Thymus (tissue), 11 donors: ENCODE measurements around the gene ASCC2. TPM values are rescaled to one million over a fixed set of nuclear protein-coding genes. Genes with fewer than 3 reads are reported as not detected.

ENCODE experiments used
- DNase-seq, 9 donors: peaks; one replicate each; pipeline ENCODE4 v3.0.0-alpha.2; 2013; ENCODE audit warnings: low spot score in 9 of 9, low read depth in 6 of 9, missing footprints in 1 of 9
- H3K27ac ChIP-seq, 2 donors: one replicate each; pipeline ENCODE4 v1.5.1; 2013; ENCODE audit warnings: control low read depth in 1 of 2, low read depth in 1 of 2, low read length in 1 of 2, mild to moderate bottlenecking in 1 of 2, moderate library complexity in 1 of 2
- H3K27me3 ChIP-seq, 2 donors: one replicate each; pipeline ENCODE4 v1.5.1; 2013; ENCODE audit warnings: low read length in 1 of 2; ENCODE audit not compliant: control insufficient read depth in 2 of 2, insufficient read depth in 1 of 2
- H3K36me3 ChIP-seq, 2 donors: one replicate each; pipeline ENCODE4 v1.5.1; 2013; ENCODE audit warnings: low read length in 1 of 2, mild to moderate bottlenecking in 1 of 2, moderate library complexity in 1 of 2; ENCODE audit not compliant: control insufficient read depth in 2 of 2, insufficient read depth in 2 of 2
- H3K4me1 ChIP-seq, 2 donors: one replicate each; pipeline ENCODE4 v1.5.1; 2013; ENCODE audit warnings: low read length in 2 of 2; ENCODE audit not compliant: control insufficient read depth in 2 of 2, insufficient read depth in 2 of 2
- H3K4me3 ChIP-seq, 2 donors: one replicate each; pipeline ENCODE4 v1.5.1; 2013; ENCODE audit warnings: low read length in 2 of 2, control low read depth in 1 of 2, mild to moderate bottlenecking in 1 of 2
- H3K9me3 ChIP-seq, 2 donors: one replicate each; pipeline ENCODE4 v1.5.1; 2013; ENCODE audit warnings: low read length in 1 of 2, mild to moderate bottlenecking in 1 of 2; ENCODE audit not compliant: control insufficient read depth in 2 of 2, insufficient read depth in 1 of 2
- WGBS: extraction: QIAGEN DNeasy Blood & Tissue Kit; methylation state at CpG from one replicate; pipeline ENCODE4 v1.1.7; 2013; 5-methylcytosine and 5-hydroxymethylcytosine counted together
- polyA plus RNA-seq: library from polyadenylated mRNA; stranded (reverse); fragments of 200-250 nt; gene quantifications from one replicate; pipeline ENCODE4 v1.2.3, GENCODE V29; 2013
- total RNA-seq: library from RNA; stranded (reverse); fragments of 120-200 nt; gene quantifications from one replicate; pipeline ENCODE4 v1.2.4, GENCODE V29; 2013
- donor health status: healthy.

ASCC2 gene
- total and polyA plus RNA-seq, 2 donors, result 26.4 to 51.8 TPM

- DNase-seq, result no peak
- WGBS, result 83% methylated on average over 8 of the region's 8 CpGs
- Histone ChIP-seq H3K27me3 (no peaks in the 10 kb centered on the region), H3K36me3 (no peaks in the 10 kb centered on the region), H3K9me3 (no peaks in the 10 kb centered on the region), H3K4me3 (no peak overlapping the region), H3K27ac (no peak overlapping the region), H3K4me1 (no peaks in the 10 kb centered on the region)
Measured at GRCh38 chr22:29780748-29781676, 57.1 kb downstream of the ASCC2 start.

- DNase-seq, result no peak
- H3K27ac ChIP-seq, result no peak overlapping the region
- H3K4me3 ChIP-seq, result no peak overlapping the region
- no peaks in the 10 kb centered on the region for H3K27me3 ChIP-seq
- no peaks in the 10 kb centered on the region for H3K9me3 ChIP-seq
- H3K4me1 ChIP-seq, result no peaks in the 10 kb centered on the region
- no peaks in the 10 kb centered on the region for H3K36me3 ChIP-seq
- over 99% methylated on average over 5 of the region's 5 CpGs for WGBS
Measured at GRCh38 chr22:29780220-29780619, 57.9 kb downstream of the ASCC2 start.

DNA sequence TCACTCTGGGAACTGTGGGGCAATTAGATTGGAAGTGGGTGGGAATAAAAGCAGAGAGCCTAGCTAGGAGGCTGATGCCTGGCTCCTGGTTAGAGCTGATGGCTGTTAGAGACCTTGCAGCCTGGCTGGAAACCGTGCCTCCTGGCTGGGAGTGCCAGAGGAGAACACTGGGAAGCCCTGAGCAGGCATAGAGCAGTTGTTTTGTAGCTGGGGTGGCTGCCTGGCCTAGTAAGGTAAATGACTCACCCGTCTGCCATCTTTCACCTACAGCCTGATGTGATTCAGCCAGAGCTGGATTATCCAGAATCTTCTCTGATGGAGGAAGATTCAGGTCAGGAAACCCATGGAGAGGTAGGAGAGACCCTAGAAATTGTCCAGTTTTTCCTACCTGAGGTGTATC is 64.8 kb downstream of the ASCC2 start:
- no peak overlapping the region for H3K27ac ChIP-seq
- H3K4me1 ChIP-seq, result peaks cover 2% of the 10 kb centered on the region in 2 donors
- no peak for DNase-seq
- H3K4me3 ChIP-seq, result no peak overlapping the region
- H3K36me3 ChIP-seq, result peaks cover 19 to 20% of the 10 kb centered on the region in 2 donors
- 96% methylated on average over 2 of the region's 2 CpGs for WGBS
- H3K9me3 ChIP-seq, result no peaks in the 10 kb centered on the region
- no peaks in the 10 kb centered on the region for H3K27me3 ChIP-seq

- no peak for DNase-seq
- Histone ChIP-seq H3K36me3 (peaks cover 19 to 20% of the 10 kb centered on the region in 2 donors), H3K4me1 (peaks cover 7 to 8% of the 10 kb centered on the region in 2 donors), H3K4me3 (no peak overlapping the region), H3K9me3 (no peaks in the 10 kb centered on the region), H3K27me3 (no peaks in the 10 kb centered on the region), H3K27ac (no peak overlapping the region)
- WGBS, result 91% methylated on average over 5 of the region's 5 CpGs
Measured at GRCh38 chr22:29772170-29772641, 65.9 kb downstream of the ASCC2 start.

DNA sequence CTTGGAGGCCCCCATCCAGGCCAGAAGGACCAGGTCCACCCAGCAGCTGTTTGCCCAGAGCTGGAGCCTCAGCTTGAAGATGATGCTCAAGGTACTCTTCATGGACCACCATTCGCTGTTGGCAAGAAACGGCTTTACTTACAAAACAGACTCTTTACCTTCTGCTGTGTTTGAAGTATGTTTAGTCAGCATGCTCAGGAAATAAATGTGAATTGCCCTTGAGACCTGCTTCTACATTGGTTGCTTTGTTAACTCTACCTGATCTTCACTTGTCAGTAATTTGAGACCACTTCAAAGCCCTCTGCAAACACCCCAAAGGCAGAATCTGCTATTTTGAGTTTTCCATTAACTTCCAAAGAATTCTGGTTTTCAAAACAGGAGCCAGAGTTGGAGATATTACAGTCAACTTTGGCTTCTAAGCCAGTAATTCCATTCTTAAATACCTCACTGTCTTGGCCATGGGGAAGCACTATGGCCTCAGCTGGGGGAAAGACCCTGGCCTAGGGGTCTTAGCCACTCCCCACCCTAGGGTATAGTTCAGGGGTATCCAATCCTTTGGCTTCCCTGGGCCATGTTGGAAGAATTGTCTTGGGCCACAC is 68.3 kb downstream of the ASCC2 start:
- no peak for DNase-seq
- peaks cover 11 to 16% of the 10 kb centered on the region in 2 donors for H3K4me1 ChIP-seq
- peaks cover 19 to 20% of the 10 kb centered on the region in 2 donors for H3K36me3 ChIP-seq
- no peak overlapping the region for H3K4me3 ChIP-seq
- over 99% methylated on average over 2 of the region's 2 CpGs for WGBS
- no peaks in the 10 kb centered on the region for H3K9me3 ChIP-seq
- no peak overlapping the region for H3K27ac ChIP-seq
- H3K27me3 ChIP-seq, result no peaks in the 10 kb centered on the region

- peaks cover 11 to 16% of the 10 kb centered on the region in 2 donors for H3K4me1 ChIP-seq
- peak overlapping the region; percentile 87 to 94 for H3K4me3 ChIP-seq
- H3K36me3 ChIP-seq, result peaks cover 19 to 20% of the 10 kb centered on the region in 2 donors
- no peak overlapping the region for H3K27ac ChIP-seq
- 63% methylated on average over 6 of the region's 6 CpGs for WGBS
- no peak for DNase-seq
- no peaks in the 10 kb centered on the region for H3K27me3 ChIP-seq
- H3K9me3 ChIP-seq, result no peaks in the 10 kb centered on the region
Measured at GRCh38 chr22:29768052-29768693, 69.9 kb downstream of the ASCC2 start.

- under 1% methylated on average over 46 of the region's 46 CpGs for WGBS
- peak within 1 kb of the TSS; percentile 77 to 86 for H3K27ac ChIP-seq
- H3K4me1 ChIP-seq, result peaks cover 11 to 16% of the 10 kb centered on the region in 2 donors
- H3K36me3 ChIP-seq, result peaks cover 18 to 20% of the 10 kb centered on the region in 2 donors
- no peaks in the 10 kb centered on the region for H3K27me3 ChIP-seq
- peak within 1 kb of the TSS; percentile 87 to 94 for H3K4me3 ChIP-seq
- no peaks in the 10 kb centered on the region for H3K9me3 ChIP-seq
- peak; percentile 82 to 96 (median 91) for DNase-seq
Measured at GRCh38 chr22:29767171-29768051, 70.7 kb downstream of the ASCC2 start, which contains the start of gene UQCR10. UQCR10 (plus strand) TSS chr22:29767369; CDS start chr22:29767399, 30 bp downstream.

- Histone ChIP-seq H3K27me3 (no peaks in the 10 kb centered on the region), H3K4me1 (peaks cover 11 to 16% of the 10 kb centered on the region in 2 donors), H3K4me3 (peak within 1 kb of the TSS; percentile 87 to 94), H3K27ac (peak within 1 kb of the TSS; percentile 77 to 86), H3K36me3 (peaks cover 16 to 20% of the 10 kb centered on the region in 2 donors), H3K9me3 (no peaks in the 10 kb centered on the region)
- WGBS, result under 1% methylated on average over 32 of the region's 32 CpGs
- DNase-seq, result peak; percentile 83 to 98 (median 95)
Measured at GRCh38 chr22:29766632-29767170, 71.4 kb downstream of the ASCC2 start, which contains the start of gene ZMAT5. ZMAT5 (minus strand) TSS chr22:29767007; CDS start chr22:29748544, 18,463 bp downstream.
